Measurements from ENCODE around the gene PLA2G4A.

PLA2G4A gene

DNA sequence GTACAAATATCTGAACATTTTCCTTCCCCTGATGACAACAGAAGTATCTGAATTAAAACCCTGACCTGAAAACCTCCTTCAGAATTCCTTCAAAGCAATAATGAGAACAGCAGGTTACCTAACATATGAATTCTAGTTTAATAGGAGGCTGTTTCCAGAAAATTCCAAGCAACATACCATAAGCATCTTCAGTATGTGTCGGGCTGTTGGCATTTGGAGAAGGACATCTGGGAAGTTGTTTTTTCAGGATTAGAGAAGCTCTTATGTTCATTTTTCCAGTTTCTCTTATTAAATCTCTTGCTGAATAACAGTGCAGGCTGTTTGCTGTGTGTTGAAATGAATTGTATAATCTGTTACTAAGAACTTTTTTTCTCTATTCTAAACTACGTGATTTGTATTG is 101.5 kb downstream of the PLA2G4A start:
- no peaks in the 10 kb centered on the region for H3K4me1 ChIP-seq (ENCODE audit: control insufficient read depth, low read depth, low read length)
- no peaks in the 10 kb centered on the region for H3K36me3 ChIP-seq (ENCODE audit: control insufficient read depth, low read depth, low read length)
- H3K27me3 ChIP-seq (ENCODE audit: control insufficient read depth, insufficient read depth, low read length): no peaks in the 10 kb centered on the region
- no peak overlapping the region for H3K9ac ChIP-seq (ENCODE audit: low read length)
- H3K27ac ChIP-seq (ENCODE audit: low read length): no peak overlapping the region
- no peak overlapping the region for H3K4me3 ChIP-seq (ENCODE audit: low read length)
- H3K9me3 ChIP-seq (ENCODE audit: control insufficient read depth, low read depth, low read length): no peaks in the 10 kb centered on the region

DNA sequence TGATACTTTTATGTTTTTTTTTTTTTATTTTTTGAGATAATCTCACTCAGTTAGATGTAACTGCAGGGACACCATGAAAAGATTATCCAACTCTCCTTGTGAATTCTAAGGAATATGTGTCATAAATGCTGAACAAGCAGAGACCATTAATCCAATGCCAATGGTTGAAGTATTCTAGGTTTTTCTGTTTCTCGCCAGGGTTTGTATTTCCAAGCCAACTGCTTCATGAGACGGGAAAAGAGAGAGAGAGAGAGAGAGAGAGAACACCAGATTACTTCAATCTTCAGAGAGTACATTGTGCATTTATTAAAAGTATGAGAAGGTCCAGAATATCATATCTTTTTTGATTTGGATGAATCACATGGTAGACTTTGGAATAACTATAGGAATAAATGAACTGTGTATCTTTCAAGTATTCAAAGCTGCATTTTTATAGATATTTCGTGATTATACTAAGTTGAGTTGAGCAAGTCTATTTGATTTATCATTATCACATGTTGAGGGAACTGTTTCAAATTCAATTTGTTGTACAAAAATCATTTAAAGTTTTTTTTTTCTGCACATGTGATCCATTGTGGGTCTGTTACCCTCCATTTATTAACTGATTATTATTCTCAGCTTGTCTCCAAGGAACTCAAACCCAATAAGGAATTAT is 108.4 kb downstream of the PLA2G4A start:
- Histone ChIP-seq H3K4me1 (ENCODE audit: control insufficient read depth, low read depth, low read length) (no peaks in the 10 kb centered on the region), H3K36me3 (ENCODE audit: control insufficient read depth, low read depth, low read length) (no peaks in the 10 kb centered on the region), H3K27ac (ENCODE audit: low read length) (no peak overlapping the region), H3K9me3 (ENCODE audit: control insufficient read depth, low read depth, low read length) (no peaks in the 10 kb centered on the region), H3K4me3 (ENCODE audit: low read length) (no peak overlapping the region), H3K27me3 (ENCODE audit: control insufficient read depth, insufficient read depth, low read length) (no peaks in the 10 kb centered on the region), H3K9ac (ENCODE audit: low read length) (no peak overlapping the region)

DNA sequence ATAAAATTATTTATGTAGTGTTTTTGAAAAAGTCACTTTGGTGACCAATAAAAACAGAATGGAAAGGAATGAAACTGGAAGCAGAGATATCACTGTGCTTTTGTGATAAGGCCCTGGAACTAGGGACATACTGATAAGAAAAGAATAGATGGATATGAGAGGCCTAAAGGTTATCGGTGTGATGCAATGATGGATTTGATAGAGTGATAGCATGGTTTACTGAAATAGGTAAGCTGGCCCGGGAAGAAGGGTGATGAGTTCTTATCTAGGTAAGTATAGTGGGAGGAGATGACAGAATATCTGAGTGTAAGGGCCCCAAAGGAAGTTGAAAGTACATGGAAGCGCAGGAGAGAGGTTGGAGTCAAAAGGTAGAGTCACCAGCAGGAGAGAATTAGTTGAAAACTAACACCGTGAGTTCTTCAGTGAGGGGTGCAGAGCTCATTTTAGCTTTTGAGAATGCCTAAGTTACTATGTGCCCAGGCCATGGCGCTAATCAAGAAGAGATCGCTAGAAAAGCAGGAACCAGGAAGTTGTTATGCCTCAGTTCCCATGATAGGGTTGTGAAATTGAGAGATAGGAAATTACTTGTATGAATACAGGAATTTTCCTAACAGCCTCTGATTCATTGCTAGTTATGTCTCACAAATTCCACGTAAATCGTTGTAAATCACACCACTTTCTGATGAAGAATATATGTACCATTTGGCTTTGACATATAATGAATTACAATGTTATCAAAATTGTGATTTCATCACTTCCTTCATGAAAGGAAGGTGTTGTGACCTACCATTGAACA is 115.3 kb downstream of the PLA2G4A start:
- Histone ChIP-seq H3K4me1 (ENCODE audit: control insufficient read depth, low read depth, low read length) (no peaks in the 10 kb centered on the region), H3K27ac (ENCODE audit: low read length) (no peak overlapping the region), H3K4me3 (ENCODE audit: low read length) (no peak overlapping the region), H3K9ac (ENCODE audit: low read length) (no peak overlapping the region), H3K36me3 (ENCODE audit: control insufficient read depth, low read depth, low read length) (no peaks in the 10 kb centered on the region), H3K27me3 (ENCODE audit: control insufficient read depth, insufficient read depth, low read length) (no peaks in the 10 kb centered on the region), H3K9me3 (ENCODE audit: control insufficient read depth, low read depth, low read length) (no peaks in the 10 kb centered on the region)

DNA sequence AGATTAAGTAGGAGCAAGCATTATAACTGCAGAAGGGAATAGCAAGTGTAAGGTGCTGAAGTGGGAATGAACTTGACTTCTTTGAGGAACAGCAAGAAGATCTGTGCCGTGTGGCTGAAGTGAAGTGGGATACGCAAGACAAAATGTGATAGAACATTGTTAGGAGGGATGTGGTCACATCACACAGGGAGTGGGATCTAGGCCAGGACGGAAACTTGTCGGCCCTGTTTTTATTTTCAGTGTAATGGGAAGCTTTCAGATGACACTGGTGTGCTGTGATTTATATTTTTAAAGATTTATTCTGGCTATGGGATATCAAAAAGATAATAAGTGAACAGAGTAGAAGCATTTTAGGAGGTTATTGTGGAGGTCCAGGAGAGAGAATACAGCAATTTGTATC is 116.4 kb downstream of the PLA2G4A start:
- H3K4me1 ChIP-seq (ENCODE audit: control insufficient read depth, low read depth, low read length): no peaks in the 10 kb centered on the region
- H3K27ac ChIP-seq (ENCODE audit: low read length): no peak overlapping the region
- H3K27me3 ChIP-seq (ENCODE audit: control insufficient read depth, insufficient read depth, low read length): no peaks in the 10 kb centered on the region
- no peak overlapping the region for H3K9ac ChIP-seq (ENCODE audit: low read length)
- H3K4me3 ChIP-seq (ENCODE audit: low read length): no peak overlapping the region
- no peaks in the 10 kb centered on the region for H3K9me3 ChIP-seq (ENCODE audit: control insufficient read depth, low read depth, low read length)
- H3K36me3 ChIP-seq (ENCODE audit: control insufficient read depth, low read depth, low read length): no peaks in the 10 kb centered on the region

DNA sequence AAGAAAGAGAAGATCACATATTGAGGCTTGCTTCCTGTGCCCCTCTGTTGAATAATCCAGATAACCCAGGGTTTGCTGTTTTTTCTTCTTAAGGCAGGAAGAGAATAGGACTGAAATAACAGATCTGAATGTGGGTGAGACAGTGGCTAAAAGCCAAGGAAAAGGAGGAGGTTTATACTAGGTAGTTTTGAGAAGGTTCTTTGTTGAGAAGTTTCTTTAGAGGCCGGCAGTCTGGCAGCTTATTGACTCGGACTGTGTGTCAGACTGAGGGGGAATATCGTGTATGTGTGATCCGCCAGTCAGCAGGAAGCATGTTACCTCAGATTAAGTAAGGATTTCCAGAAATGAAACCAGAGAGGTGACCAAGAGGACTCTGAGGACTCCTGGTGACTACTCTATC is 119.8 kb downstream of the PLA2G4A start:
- no peak overlapping the region for H3K4me3 ChIP-seq (ENCODE audit: low read length)
- H3K9ac ChIP-seq (ENCODE audit: low read length): no peak overlapping the region
- H3K36me3 ChIP-seq (ENCODE audit: control insufficient read depth, low read depth, low read length): no peaks in the 10 kb centered on the region
- H3K9me3 ChIP-seq (ENCODE audit: control insufficient read depth, low read depth, low read length): no peaks in the 10 kb centered on the region
- no peak overlapping the region for H3K27ac ChIP-seq (ENCODE audit: low read length)
- no peaks in the 10 kb centered on the region for H3K27me3 ChIP-seq (ENCODE audit: control insufficient read depth, insufficient read depth, low read length)
- H3K4me1 ChIP-seq (ENCODE audit: control insufficient read depth, low read depth, low read length): no peaks in the 10 kb centered on the region

DNA sequence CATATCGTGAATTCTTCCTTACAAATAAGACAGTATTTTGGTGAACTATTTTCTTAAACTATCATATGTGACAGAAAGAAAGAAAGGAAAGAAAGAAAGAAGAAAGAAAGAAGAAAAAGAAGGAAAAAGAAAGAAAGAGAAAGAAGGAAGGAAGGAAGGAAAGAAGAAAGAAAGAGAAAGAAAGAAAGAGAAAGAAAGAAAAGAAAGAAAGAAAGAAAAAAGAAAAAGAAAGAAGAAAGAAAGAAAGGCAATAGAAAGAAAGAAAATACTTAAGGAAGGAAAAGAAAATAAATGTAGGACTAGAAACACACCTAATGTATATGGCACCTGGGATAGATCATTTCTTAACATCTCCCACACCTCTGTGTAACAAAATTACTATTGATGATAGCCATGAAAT is 120.4 kb downstream of the PLA2G4A start:
- Histone ChIP-seq H3K4me3 (ENCODE audit: low read length) (no peak overlapping the region), H3K27me3 (ENCODE audit: control insufficient read depth, insufficient read depth, low read length) (no peaks in the 10 kb centered on the region), H3K27ac (ENCODE audit: low read length) (no peak overlapping the region), H3K9me3 (ENCODE audit: control insufficient read depth, low read depth, low read length) (no peaks in the 10 kb centered on the region), H3K9ac (ENCODE audit: low read length) (no peak overlapping the region), H3K36me3 (ENCODE audit: control insufficient read depth, low read depth, low read length) (no peaks in the 10 kb centered on the region), H3K4me1 (ENCODE audit: control insufficient read depth, low read depth, low read length) (no peaks in the 10 kb centered on the region)

DNA sequence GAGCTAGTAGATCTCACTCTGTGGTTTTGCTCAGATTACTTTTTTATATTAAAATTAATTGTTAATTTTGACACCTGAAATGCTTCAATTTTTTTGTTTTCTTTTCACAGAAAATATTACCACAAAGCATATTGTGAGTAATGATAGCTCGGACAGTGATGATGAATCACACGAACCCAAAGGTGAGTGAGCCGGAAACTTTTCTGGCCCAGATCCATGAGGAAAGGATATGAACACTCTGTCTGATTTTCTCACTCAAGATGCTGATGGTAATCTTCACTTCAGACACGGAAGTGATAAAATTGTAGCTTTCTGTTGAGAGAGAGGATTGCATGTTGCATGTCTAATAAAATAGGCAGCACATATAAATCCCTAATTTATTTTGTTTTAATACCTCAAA is 121.8 kb downstream of the PLA2G4A start:
- Histone ChIP-seq H3K27me3 (ENCODE audit: control insufficient read depth, insufficient read depth, low read length) (no peaks in the 10 kb centered on the region), H3K4me3 (ENCODE audit: low read length) (no peak overlapping the region), H3K4me1 (ENCODE audit: control insufficient read depth, low read depth, low read length) (no peaks in the 10 kb centered on the region), H3K36me3 (ENCODE audit: control insufficient read depth, low read depth, low read length) (no peaks in the 10 kb centered on the region), H3K9me3 (ENCODE audit: control insufficient read depth, low read depth, low read length) (no peaks in the 10 kb centered on the region), H3K9ac (ENCODE audit: low read length) (no peak overlapping the region), H3K27ac (ENCODE audit: low read length) (no peak overlapping the region)

DNA sequence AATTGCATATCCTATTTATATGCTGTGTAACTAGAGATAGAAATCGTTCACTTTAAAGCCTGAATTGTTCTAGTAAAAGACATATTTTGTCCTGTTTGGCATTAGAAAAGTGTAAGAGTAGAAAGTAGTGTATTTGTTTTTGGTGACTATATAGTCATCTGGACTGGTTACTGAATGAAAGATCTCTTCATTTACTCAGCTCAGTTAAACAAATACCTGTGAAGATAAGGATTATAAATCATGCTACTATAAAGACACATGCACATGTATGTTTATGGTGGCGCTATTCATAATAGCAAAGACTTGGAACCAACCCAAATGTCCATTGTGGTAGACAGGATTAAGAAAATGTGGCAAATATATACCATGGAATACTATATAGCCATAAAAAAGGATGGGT is 125.1 kb downstream of the PLA2G4A start:
- H3K27ac ChIP-seq (ENCODE audit: low read length): no peak overlapping the region

DNA sequence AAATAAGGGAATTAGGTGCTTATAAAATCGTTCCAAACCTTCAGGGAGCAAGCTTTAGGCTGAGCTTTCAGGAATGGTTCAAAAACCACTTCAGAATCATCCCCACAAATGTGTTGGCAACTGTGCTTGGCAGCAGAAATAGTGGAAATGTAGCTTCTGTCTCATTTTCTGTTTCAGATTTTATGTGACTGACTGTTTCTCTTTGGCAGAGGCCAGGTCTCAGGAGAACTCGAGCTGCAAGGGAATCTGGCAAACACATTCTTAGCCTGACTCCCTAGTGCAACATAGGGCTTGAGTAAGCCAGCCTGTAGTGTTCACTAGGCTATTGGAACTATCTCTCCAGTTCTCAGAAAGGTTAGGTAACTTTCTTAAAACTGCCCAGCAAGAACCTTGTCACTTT is 128.6 kb downstream of the PLA2G4A start:
- H3K4me3 ChIP-seq (ENCODE audit: low read length): no peak overlapping the region
- H3K36me3 ChIP-seq (ENCODE audit: control insufficient read depth, low read depth, low read length): no peaks in the 10 kb centered on the region
- no peaks in the 10 kb centered on the region for H3K27me3 ChIP-seq (ENCODE audit: control insufficient read depth, insufficient read depth, low read length)
- H3K9me3 ChIP-seq (ENCODE audit: control insufficient read depth, low read depth, low read length): no peaks in the 10 kb centered on the region
- H3K9ac ChIP-seq (ENCODE audit: low read length): no peak overlapping the region
- H3K4me1 ChIP-seq (ENCODE audit: control insufficient read depth, low read depth, low read length): peaks cover 13% of the 10 kb centered on the region
- no peak overlapping the region for H3K27ac ChIP-seq (ENCODE audit: low read length)

More for the DNA sequence above, 125.1 kb downstream of the PLA2G4A start:
- H3K9me3 ChIP-seq (ENCODE audit: control insufficient read depth, low read depth, low read length): no peaks in the 10 kb centered on the region
- H3K9ac ChIP-seq (ENCODE audit: low read length): no peak overlapping the region
- H3K4me3 ChIP-seq (ENCODE audit: low read length): no peak overlapping the region
- no peaks in the 10 kb centered on the region for H3K4me1 ChIP-seq (ENCODE audit: control insufficient read depth, low read depth, low read length)
- H3K27me3 ChIP-seq (ENCODE audit: control insufficient read depth, insufficient read depth, low read length): no peaks in the 10 kb centered on the region
- no peaks in the 10 kb centered on the region for H3K36me3 ChIP-seq (ENCODE audit: control insufficient read depth, low read depth, low read length)

DNA sequence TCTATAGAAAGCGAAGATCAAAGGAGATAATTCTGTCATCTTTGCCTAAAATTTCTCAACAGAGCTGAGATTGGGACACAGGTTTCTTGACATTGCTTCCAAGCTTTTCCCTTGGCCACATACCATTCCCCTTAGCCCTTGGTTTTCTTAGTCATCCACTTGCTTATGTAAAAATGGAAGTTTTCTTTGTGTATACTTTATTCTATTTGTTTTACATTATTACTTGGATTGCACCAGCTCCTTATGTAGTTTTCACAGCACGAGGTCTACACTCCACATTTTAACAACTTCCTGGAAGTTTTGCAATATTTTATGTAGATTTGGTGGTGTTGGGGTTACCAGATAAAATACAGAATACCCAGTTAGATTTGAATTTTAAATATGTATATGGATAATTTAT is 129.8 kb downstream of the PLA2G4A start:
- no peak overlapping the region for H3K9ac ChIP-seq (ENCODE audit: low read length)
- no peaks in the 10 kb centered on the region for H3K36me3 ChIP-seq (ENCODE audit: control insufficient read depth, low read depth, low read length)
- no peak overlapping the region for H3K4me3 ChIP-seq (ENCODE audit: low read length)
- no peak overlapping the region for H3K27ac ChIP-seq (ENCODE audit: low read length)
- H3K4me1 ChIP-seq (ENCODE audit: control insufficient read depth, low read depth, low read length): peaks cover 13% of the 10 kb centered on the region
- H3K27me3 ChIP-seq (ENCODE audit: control insufficient read depth, insufficient read depth, low read length): no peaks in the 10 kb centered on the region
- H3K9me3 ChIP-seq (ENCODE audit: control insufficient read depth, low read depth, low read length): no peaks in the 10 kb centered on the region

DNA sequence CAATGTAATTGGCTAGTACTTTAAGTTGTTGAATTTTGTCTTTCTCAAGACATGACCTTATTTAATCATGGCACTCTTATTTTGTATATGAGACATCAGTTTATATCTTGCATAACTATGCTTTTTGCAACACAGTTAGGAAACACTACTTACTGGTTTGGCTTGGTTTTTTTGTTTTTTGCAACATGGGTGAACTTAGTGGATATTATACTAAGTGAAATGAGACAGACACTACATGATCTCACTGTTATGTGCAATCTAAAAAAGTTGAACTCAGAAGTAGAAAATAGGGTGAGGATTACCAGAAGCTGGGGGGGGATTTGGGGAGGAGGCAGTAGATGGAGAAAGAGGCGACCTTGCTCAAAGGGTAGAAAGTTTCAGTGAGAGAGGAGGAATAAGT is 132.1 kb downstream of the PLA2G4A start:
- Histone ChIP-seq H3K27ac (ENCODE audit: low read length) (no peak overlapping the region), H3K9me3 (ENCODE audit: control insufficient read depth, low read depth, low read length) (no peaks in the 10 kb centered on the region), H3K9ac (ENCODE audit: low read length) (no peak overlapping the region), H3K4me3 (ENCODE audit: low read length) (no peak overlapping the region), H3K27me3 (ENCODE audit: control insufficient read depth, insufficient read depth, low read length) (no peaks in the 10 kb centered on the region), H3K4me1 (ENCODE audit: control insufficient read depth, low read depth, low read length) (peaks cover 13% of the 10 kb centered on the region), H3K36me3 (ENCODE audit: control insufficient read depth, low read depth, low read length) (no peaks in the 10 kb centered on the region)

DNA sequence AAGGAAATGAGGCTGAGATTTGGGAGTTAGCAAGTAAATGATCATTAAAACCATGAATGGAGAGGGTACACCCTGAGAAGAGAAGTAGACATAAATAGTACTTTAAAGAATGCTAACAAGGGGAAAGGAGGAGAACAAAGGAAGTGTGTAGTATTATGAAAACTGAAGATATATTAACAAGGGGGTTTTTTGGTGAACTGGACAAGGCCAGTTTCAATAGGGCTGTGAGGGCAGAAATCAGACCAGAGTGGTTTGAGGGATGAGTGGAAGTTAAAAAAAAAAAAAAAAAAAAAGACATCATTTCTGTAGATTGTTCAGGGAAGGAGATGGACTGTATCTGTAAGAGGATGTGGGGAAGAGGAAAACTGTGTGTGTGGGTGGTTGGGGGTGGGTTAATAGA is 137.1 kb downstream of the PLA2G4A start:
- H3K4me1 ChIP-seq (ENCODE audit: control insufficient read depth, low read depth, low read length): peaks cover 10% of the 10 kb centered on the region
- no peak overlapping the region for H3K4me3 ChIP-seq (ENCODE audit: low read length)
- no peaks in the 10 kb centered on the region for H3K9me3 ChIP-seq (ENCODE audit: control insufficient read depth, low read depth, low read length)
- no peak overlapping the region for H3K9ac ChIP-seq (ENCODE audit: low read length)
- no peak overlapping the region for H3K27ac ChIP-seq (ENCODE audit: low read length)
- H3K36me3 ChIP-seq (ENCODE audit: control insufficient read depth, low read depth, low read length): no peaks in the 10 kb centered on the region
- no peaks in the 10 kb centered on the region for H3K27me3 ChIP-seq (ENCODE audit: control insufficient read depth, insufficient read depth, low read length)

Measured in iPS-18a (cell line).